ENCODE results near the gene PUS10.
"Not testable (repeated sequence)": the region's sequence is repeated elsewhere in the genome, so short reads cannot be mapped to it uniquely, and the experiment has no call there.

Gene PUS10

DNA sequence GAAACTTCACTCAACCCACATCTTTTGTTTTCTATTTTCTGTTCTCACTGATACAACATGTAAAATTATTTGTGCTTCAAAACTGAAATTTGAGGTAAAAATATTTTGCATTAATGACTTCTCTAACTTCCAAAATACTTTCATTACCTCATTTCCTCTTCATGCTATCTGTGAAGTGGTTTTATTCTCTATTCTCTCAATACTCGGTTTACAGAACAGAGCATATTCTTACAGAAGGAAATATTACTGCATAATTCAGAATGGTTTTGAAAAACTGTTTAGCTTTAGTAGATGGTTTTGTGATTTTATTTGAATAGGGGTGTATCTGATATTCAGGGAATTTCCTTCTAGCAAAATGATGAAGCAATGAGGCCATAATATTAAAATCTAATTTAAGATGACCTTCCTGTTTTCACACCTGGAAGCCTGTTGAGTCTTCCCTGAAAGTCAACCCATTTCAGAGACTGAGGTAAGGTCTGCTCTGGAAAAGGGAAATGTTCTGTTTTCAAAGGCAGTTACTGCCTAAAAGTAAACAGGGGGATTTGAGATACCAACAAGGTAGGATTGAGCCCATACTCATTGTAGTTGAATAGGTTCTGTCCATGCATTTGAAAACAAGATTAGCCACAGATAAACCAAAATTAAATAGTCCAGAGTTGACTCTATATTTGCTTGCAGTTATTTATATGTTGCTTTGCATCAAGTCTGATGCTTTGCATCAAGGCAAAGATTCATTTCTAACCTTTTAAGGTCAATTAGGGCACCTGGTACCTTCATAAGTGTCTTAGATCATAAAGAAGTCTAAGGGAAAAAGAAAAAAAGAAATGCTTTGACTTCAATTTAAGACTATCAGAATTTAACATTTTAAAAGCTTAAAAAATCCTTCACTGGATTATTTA, 51.3 kb downstream of the PUS10 start:
- DNase-seq: no peak

DNA sequence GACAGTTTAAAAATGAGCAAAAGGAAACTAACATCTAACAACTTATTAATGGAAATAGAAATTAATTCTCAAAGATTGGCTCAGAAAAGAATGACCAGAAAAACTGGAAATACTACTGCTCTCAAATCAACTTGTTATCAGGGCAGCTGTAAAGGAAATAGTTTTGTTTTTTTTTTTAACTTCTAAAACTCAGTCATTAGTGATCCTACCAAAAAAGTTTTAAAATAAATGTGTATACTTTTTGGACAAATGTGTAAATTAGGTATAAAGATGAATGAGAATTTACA, 52.6 kb downstream of the PUS10 start:
- no peak for DNase-seq

DNA sequence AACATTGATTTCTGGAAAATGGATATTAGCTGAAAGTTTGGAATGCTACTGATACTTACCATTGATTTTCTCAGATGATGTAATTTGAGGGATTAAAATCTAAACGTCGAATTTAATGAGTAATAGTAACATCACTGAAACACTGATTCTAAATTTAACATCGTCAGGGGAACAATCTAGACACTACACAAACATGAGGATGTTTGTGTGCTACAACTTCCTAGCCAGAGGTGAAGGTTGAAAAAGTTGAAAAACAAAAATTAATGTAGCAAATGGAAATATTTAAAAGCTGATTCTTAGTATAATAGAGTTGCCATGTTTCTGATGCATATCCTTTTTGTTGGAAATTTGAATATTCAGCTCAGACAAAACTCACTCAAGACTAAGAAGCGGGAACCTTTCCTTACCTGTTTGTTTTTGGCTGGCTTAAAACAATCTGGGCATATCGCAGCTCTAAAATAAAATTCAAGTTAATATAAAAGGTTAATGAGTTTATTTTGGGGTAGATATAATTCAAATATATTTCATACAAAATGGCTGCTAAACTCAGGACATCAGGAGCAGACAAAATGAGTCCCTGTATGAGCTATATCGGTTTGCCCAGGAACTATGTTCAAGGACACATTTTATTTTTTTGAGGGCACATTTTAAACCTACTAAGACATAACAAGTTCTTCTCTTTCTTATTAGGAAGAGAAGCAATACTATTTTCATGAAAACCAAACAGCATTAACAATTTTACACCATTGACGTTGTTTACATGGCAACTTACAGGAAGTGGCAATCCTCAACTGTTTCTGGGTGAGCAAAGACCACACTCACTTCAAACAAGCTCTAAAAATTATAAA, 53.2 kb downstream of the PUS10 start:
- DNase-seq: no peak

DNA sequence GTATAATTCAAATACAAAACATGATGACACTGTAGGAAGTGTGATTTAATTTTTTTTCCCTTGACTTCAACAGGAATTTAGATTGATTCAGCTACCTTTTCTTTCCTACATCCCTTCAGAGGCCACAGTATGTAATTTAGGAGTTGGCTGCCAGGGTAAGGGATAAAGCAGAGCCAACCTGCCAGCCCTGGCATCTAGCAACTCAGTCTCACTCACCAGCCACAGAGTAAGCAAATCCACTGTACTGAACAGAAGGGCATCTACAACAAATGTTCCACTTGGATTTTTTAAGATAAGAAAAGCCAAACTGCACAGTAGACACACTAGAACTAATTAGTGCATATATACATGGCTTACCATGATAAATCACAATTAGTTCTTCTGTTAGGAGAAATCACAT, 54.9 kb downstream of the PUS10 start:
- no peak for DNase-seq

DNA sequence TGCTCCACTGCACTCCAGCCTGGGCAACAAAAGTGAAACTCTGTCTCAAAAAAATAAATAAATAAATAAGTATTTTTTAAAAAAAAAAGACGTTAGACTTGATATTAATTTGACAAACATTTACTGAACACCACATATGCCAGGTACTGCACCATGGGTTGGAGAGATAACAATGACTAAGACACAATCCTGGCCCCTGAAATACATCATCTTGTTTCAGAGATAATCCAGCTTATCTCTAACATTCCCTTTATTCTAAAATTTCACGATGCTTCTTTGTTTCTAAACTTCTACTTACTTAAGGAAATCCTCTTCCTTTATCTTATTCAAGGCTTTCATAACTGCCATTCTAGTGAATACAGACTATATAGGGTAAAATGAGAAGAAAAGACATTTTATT, 55.5 kb downstream of the PUS10 start:
- DNase-seq: no peak

DNA sequence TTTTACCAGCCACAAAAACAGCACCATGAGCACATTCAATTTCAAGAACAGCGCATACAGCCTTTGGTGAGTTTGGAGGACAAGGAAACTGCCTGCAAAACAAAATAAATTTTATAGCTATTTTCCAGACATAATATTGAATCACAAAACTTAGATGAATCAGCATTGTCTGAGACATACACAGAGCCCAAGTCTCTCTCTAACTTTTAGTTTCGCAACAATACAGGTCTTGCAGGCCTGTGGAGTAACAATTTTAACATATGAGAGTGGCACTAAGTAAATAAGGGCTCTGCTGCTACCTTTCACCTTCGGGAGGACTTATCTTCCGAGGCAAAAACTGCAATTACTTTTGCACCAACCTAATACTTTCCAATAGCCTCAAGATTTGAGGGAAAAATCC, 56.6 kb downstream of the PUS10 start:
- no peak for DNase-seq

DNA sequence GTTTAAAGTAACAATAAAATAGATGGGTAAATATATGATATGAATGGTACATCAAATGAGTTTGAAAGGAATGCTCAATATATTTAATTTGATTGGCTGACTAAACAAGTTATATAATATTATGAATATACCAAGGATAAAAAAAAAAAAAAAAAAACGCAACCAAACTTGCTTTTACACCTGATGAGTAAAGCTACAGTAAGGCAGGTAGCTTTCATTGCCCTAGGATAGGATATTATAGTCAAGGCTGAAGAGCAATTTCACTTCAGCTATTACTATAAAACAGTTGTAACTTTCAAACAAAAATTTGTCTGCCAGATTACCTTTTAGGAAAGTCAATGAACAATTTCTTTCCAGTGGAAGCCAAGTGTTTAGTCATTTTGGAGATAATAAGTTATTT, 57.3 kb downstream of the PUS10 start:
- no peak for DNase-seq

DNA sequence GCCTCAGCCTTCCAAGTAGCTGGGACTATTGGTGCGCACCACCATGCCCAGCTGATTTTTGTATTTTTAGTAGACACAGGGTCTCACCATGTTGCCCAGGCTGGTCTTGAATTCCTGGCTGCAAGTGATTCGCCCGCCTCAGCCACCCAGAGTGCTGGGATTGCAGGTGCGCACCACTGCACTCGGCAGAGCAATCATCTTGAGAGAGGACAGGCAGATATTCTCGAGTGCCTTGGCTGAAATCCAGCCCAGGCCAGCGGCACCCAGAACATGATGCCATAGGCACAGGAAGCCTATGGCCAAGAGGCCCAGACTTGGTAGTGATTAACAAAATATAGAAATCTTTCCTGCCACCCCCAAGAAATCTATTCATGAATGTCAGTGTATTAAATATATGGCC, 58.6 kb downstream of the PUS10 start:
- no peak for DNase-seq

DNA sequence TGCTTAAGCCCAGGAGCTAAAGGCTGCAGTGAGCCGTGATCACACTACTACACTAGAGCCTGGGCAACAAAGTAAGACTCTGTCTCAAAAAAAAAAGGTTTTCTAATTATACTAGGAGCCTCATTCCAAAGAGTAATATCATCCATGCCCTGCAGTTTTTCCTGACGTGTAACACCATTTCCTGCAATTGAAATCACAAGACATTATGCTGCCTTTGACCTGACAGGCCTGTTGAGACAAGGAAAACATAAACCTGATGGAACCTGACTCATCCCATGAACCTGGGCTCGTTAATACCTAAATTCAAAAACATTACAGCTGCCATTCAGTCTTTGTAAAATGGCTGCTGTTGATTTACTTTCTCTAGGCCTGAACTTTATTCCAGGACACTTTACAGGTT, 59.3 kb downstream of the PUS10 start:
- no peak for DNase-seq

DNA sequence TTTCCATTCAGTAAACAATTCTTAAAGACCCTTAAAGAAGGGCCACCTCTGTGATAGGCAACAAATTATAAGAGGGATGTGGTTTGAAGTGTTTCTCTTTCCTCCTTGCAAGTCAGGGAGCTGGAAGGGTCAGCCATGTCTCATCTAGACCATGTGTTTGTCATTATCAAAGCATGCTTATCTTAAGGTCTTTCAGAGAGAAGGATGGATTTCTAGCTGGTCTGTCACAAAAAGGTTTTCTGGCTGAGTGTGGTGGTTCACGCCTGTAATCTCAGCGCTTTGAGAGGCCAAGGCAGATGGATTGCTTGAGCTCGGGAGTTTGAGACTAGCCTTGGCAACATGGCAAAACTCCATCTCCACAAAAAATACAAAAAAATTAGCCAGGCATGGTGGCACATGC, 59.7 kb downstream of the PUS10 start:
- DNase-seq: no peak

DNA sequence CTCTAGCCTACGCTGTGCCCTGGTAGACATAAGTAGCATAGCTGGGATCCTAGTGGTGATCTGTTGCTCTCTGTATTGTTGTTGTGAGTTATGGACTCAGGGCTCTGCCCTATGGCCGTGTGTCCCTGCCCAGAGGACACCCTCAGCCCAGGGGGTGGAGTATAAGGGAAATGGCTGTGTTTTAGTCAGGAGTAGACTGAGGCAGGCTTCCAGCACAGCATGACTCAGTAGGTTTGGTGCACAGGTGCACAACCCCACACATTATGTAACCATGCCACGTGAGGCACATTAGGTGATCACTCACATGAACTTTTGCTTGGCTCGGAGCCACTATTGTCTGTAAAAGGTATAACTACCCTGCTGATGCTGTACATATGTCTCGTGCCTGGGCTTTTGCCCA, 60.4 kb downstream of the PUS10 start:
- no peak for DNase-seq

DNA sequence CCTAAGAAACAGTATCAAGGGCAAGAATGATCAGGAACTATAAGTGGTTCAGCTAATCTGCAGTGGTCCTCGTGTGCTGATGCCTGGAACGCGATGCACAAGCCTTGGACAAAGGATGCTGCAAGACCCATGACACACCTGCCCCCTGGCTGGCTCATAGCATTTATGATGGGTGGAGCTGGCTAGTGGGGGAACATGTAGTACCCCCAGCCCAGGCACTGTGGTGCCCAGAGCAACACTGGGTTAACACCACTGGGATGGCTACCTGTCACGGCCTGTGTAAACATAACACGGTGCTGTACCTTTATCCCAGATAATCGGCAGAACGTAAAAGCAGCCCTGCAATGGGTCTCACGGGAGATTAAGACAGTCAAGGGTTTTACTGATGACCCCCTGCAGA, 60.8 kb downstream of the PUS10 start:
- DNase-seq: no peak

DNA sequence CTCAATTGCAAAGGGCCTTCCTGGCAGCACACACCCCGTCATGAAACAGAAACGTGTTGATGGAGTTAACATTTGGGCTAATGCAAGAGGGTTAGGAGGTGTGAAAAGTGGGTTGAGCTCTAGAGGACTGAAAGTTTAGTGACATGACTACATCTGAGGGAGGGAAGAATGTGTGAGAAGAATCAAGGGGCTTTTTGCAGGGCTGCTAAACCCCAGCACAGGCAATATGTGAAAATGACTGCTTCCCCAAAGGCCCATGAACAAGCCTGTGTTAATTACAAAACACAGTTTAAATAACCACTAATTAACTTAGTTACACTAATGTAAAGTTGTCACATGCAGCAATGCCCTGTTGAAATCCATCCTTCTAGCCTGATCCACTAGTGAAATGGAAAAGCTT, 63.9 kb downstream of the PUS10 start:
- DNase-seq: no peak

DNA sequence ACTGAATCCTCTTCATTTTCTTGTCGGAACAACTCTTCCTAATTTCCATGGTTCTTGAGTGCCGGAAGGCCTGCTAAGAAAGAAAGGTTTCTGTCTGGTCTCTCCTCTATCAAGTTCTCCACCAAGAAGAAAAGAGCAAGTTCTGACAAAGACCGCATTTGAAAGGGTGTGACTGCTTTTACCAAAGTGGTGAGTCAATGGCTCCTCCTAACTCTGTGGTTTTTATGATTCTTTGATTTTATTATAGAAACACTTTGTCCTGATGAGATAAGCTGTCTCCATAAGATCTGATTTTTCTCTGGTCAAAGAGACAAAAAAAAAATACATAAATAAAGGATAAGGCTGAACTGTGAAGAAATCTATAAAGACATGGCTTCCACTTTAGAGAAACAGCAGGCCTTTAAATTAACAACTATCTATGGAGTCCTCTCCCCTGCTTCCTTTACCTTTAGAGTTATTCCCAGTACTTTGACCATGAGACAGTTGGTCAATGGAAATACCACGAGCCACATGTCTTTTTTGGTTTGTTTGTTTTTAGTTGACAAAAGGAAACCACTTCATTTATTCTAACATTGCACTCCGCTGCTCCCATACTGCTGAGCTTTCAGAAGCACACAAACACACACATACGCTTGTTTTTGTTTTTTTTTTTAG, 69.0 kb downstream of the PUS10 start:
- DNase-seq: no peak

DNA sequence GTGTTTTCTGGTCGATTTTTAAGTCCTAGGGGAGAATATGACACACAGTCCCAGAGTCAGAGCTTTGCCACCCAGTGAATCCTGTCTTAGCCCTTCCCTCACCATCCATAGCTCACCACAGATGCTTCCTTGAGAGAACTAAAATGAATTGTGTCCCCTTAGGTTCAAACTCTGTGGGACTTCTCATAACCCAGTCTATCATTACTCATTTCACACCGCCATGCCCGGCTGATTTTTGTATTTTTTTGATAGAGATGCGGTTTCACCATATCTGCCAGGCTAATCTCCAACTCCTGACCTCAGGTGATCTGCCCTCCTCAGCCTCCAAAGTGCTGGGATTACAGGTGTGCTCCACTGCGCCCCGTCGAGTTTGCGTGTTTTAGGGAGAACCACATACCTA, 69.9 kb downstream of the PUS10 start:
- DNase-seq: no peak

DNA sequence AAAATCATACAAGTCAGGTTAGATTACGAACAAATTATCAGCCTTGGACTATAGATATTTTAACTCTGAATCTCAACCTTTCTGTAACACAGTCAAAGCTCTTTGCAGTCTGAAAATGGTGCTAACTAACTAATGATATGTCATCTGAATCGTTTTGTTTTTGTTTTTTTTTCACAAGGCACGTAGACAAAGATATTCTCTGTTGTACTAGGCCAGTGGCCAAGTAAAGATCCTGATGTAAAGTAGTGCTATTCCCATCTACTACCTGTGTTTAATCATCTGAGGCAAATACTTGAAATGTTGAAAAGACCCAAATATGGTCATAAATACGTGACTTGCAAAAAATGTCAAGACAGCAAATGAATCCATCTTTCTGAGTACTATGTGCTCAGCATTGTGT, 71.0 kb downstream of the PUS10 start:
- DNase-seq: no peak

DNA sequence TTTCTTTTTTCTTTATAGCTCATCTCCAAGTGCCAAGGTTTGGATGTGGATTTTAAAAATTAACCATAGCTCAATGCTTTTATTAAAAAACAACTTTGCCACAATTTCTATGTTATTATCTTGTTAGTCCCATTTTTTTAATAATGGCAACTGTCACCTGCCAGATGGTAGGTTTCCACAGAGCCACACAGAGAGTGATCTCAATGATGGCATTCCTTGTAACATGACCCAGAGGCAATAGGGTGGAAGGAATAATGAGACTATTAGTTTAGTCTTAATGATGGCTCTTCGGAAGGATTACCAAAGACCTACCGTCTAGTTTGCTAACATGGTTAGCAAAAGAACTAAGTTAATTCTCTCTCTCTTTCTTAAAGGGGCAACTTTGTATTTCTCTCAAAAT, 72.7 kb downstream of the PUS10 start:
- DNase-seq: no peak

DNA sequence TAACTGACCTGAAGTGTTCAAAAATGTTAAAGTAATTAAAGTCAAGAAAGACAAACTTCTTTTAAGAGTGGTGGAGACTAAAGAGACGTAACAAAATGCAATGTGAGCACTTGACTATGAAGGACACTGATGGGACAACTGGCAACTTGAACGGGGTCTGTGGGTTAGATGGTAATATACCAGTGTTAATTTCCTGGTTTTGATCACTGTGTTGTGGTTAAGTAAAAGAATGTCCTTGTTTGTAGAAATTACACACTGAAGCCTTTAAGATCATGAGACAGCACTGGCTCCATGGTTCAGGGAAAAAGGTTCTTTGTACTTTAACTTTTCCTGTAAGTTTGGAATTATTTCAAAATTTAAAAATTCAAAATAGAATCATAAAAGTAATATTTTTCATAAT, 78.4 kb downstream of the PUS10 start:
- no peak for DNase-seq

DNA sequence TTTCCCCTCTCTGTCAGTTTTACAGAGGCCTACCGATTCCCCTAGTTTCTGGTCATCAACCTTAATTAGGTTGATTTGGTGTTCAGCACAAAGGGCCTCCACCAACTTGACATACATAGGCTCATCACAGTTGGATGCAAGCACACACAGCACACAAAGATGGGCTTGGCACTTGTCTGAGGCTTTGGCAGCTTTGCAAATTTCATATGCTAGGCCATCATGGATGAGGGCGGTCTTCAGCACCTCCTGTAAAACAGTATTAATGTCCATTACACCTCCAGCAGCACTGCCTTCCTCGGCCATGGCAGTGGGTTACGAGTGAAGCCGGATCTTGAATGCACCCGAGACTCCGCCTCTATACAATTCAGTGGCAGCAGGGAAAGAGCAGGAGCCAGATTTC, 79.8 kb downstream of the PUS10 start:
- no peak for DNase-seq

DNA sequence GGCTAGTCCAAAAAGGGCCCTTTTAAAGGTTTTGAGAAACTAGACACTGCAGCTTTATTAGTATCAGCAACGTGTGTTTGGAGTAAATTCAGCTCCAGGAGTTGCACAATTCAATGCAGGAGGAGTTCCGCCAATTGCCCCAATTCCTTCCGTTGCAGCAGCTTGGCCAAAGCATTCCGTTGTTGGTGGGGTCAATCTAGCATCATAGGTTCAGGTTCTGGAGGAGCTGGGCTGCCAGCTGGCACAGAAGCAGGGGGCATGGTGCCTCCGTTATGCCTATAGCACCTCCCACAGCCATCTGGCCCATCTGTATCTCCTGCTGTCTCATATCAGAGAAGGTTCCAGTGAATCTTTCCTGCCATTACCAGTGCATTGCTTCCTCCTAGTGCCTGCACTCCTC, 81.3 kb downstream of the PUS10 start:
- no peak for DNase-seq

DNA sequence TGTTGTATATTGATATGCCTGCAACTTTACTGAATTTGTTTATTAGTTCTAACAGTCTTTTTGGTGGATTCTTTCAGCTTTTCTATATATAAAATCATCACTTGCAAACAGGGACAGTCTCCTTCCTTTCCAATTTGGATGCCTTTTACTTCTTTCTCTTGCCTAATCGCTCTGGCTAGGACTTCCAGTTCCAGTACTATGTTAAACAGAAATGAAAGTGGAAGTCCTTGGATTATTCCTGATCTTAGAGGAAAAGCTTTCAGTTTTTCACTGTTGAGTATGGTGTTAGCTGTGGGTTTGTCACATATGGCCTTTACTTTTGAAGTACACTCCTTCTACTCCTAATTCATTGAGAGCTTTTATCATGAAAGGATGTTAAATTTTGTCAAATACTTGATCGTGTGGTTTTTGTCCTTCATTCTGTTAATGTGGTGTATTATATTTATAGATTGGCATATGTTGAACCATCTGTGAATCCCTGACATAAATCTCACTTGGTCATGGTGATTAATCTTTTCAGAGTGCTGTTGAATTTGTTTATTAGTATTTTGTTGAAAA, 83.8 kb downstream of the PUS10 start:
- DNase-seq: no peak

DNA sequence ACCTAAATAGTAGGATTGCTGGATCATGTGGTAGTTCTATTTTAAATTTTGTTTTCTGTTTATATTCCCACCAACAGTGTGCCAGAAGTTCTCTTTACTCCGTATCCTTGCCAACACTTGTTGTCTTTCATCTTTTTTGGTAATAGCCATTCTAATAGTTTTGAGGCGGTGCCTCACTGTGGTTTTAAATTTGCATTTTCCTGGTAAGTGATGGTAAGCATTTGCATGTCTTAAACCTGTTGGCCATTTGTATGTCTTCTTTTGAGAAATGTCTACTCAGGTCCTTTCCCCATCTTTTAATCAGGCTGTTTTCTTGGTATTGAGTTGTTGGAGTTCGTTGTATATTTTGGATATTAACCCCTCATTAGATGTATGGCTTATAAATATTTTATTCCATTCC, 85.1 kb downstream of the PUS10 start:
- DNase-seq: no peak

DNA sequence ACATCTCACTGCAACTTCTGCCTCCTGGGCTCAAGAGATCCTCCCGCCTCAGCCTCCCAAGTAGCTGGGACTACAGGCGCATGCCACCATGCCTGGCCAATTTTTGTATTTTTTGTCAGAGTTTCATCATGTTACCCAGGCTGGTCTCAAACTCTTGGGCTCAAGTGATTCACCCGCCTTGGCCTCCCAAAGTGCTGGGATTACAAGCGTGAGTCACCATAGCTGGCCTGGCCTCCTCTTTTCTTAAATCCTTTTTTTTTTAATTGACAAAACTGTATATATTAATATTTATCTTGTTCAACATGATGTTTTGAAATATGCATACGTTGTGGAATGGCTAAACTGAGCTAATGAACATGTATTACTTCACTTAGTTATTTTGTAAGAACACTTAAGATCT, 86.0 kb downstream of the PUS10 start:
- DNase-seq: not testable (repeated sequence)

Data from hippocampal formation (tissue), 2 donors.